HG02642 (cell line): ENCODE measurements around the gene CFAP46.
A peak's percentile ranks its signal among the peaks of the same experiment; 100 is the strongest.
"Not testable (repeated sequence)": the region's sequence is repeated elsewhere in the genome, so short reads cannot be mapped to it uniquely, and the experiment has no call there.

Experiments
- ATAC-seq: cut with Tn5 transposase; IDR thresholded peaks from one replicate; pipeline ENCODE4 v1.9.1; 2021; ENCODE audit warnings: mild to moderate bottlenecking; ENCODE audit not compliant: unreplicated experiment, poor library complexity

Gene CFAP46

GRCh38 chr10:132964707-132965410, 22.5 kb upstream of the CFAP46 start:
- not testable (repeated sequence) for ATAC-seq

GRCh38 chr10:132964231-132964630, 21.9 kb upstream of the CFAP46 start:
- no peak for ATAC-seq

GRCh38 chr10:132963430-132963960, 21.1 kb upstream of the CFAP46 start:
- no peak for ATAC-seq

DNA sequence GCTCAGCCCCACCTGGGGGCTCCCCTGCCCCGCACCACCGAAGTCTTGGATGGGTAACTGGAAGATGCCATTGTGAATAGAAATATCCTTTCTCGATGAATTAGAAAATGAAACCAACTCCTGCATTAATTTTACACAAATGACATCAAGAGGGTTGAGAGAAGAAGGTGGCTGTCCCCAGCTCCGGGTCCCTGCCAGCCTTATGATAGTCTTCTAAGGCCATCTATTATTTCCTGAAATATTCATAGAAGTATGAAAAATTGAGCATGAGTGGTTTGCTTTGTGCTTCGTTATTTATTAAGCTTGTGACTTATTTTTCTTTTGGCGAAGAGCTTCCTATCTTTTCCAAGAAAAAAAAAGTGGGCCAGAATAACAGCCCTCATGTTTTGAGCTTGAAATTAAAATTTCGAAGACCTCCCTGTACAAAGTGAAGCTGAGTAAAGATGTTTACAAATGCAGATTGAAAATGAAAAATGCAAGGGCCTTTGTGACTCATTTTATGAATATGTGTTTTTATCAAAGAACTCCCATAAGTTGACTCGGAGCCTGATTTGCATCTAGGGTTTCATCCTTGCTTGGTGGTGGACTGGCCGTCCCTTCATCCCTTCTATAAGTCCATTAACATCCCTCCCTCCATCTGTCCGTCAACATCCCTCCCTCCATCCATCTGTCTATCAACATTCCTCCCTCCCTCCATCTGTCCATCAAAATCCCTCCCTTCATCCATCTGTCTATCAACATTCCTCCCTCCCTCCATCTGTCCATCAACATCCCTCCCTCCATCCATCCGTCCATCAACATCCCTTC, 20.5 kb upstream of the CFAP46 start:
- peak; percentile 37 for ATAC-seq

DNA sequence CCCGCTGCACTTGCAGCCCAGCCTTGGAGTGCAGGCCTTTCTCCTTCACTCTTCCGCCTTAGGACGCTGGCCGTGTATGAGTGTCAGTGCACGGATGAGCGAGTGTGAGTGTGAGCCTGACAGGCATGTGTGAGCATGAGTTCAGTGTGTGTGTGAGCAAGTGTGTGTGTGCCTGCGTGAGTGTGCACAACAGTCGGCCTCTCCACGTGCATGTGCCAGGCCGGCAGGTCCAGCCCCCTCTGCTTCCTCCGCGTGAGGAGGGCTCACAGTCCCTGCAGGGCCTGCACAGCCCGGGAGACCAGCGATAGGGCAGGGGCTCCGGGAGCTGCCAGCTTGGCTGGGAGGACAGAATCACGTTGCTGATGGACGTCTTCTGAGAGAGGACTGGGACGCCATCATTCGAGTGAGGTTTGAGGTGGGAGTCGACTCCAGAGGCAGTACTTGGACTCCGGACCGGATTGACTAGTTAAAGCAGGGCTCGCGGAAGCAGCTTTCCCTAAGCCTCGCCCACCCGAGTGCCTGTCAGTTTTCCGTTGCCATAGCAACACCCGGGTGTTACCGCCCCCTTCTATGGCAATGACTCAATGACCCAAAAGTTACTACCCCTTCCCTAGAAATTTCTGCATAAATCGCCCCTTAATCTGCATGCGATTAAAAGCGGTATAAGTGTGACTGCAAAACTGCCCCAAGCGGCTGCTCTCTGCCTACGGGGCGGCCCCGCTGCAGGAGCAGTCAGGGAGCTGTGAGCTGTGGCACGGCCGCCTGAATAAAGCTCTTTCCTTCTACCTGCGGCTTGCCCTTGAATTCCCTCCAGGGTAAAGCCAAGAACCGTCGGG, 19.6 kb upstream of the CFAP46 start:
- ATAC-seq, result peak; percentile 66

GRCh38 chr10:132961420-132961786, 19.0 kb upstream of the CFAP46 start:
- ATAC-seq, result no peak

DNA sequence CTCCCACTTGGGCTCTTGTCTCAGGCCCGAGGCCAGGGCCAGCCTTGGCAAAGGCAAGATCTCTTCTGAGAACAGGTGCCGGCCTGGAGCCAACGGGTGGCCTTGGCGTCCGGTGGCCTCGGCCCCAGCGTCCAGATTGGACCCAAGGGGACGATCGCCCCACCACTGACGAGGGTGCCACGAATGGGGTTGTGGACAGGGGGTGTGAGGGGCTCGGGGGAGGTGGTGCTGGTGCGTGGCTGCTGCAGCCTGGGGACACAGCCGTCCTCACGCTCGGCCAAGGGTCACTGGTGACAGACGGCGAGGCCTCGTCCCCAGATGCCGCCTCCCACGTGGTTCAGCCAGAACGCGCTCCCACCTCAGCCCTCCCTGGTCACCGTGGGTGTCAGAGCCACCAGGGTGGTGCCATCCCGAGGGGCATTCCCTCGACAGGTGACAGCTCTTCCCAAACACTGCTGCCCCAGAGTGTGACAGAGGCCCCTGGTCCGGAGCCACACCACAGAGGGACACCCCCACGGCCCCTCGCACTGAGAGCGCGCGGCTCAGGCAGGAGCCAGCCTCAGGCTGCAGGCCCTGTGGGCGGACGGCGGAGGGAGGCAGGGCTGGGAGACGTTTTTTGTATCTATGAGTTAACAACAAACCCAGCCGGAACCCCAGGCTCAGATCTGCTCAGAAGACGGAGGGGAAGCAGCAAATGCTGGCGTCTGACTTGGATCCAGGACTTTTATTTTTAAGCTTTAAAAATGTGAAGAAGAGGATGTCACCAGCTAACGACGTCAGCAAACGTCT, 18.5 kb upstream of the CFAP46 start:
- no peak for ATAC-seq

GRCh38 chr10:132960071-132960472, 17.7 kb upstream of the CFAP46 start:
- no peak for ATAC-seq

DNA sequence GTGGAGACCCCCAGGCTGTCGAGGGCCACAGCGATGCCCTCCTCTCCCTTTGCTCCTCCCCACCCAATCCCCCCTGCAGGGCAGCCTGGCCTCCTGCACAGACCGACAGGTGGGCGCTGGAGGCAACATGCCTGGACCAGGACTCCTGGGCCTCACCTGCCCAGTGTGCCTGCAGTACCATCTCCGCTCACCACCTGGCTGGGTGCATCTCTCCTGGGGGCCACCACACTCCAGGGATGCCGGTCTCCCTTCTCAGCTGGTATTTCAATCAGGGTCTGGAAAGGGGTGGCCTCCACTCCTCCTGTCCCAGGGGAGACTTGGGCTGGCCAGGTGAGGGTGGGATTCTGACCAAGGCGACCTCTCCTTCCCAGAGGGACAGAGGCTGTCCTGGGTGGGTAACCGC, 17.2 kb upstream of the CFAP46 start:
- no peak for ATAC-seq

GRCh38 chr10:132958883-132959558, 16.7 kb upstream of the CFAP46 start:
- no peak for ATAC-seq

GRCh38 chr10:132957981-132958882, 15.9 kb upstream of the CFAP46 start:
- no peak for ATAC-seq

DNA sequence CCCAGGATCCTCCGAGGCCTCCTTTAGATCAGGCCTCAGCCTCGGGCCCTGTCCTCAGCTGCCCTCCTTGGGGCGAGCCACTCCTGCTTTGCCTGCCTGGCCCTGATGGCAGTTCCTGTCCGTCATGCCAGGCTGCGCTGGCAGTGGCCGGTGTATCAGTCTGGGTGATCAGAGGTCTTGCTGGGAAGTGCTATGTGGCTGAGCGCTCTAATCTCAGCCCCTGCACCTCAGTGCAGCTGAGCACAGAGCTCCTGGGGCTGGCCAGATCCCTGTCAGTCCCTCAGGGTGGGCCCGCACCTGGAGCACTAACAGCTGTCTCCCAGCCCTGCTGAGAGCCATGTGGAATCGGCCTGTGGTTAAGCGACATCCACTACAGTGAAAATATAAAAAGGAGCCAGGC, 14.8 kb upstream of the CFAP46 start:
- ATAC-seq, result no peak

- not testable (repeated sequence) for ATAC-seq
Measured at GRCh38 chr10:132956259-132956658, 13.9 kb upstream of the CFAP46 start.

- ATAC-seq, result no peak
Measured at GRCh38 chr10:132955479-132955878, 13.1 kb upstream of the CFAP46 start.

DNA sequence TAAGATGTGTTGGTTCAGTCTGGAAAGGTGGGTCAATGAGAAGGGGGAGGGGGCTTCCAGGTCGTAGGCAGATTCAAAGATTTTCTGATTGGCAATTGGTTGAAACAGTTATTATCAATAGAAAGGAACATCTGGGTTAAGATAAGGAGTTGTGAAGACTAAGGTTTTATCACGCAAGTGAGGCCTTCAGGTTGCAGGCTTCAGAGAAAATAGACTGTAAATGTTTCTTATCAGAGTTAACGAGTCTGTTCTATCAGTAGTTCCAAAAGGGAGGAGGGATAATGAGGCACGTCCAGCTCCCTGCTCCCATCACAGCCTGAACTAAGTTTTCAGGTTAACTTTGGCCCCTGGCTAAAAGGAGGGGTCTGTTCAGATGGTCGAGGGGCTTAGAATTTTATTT, 11.1 kb upstream of the CFAP46 start:
- ATAC-seq, result no peak

GRCh38 chr10:132951926-132952325, 9.6 kb upstream of the CFAP46 start:
- no peak for ATAC-seq

GRCh38 chr10:132948351-132948750, 6.0 kb upstream of the CFAP46 start:
- no peak for ATAC-seq

GRCh38 chr10:132947843-132948242, 5.5 kb upstream of the CFAP46 start:
- no peak for ATAC-seq
